Heart left ventricle (tissue), 16 donors: Measurements from ENCODE around the gene UROC1. TPM values are rescaled to one million over a fixed set of nuclear protein-coding genes. Genes with fewer than 3 reads are reported as not detected.

Source experiments
- ATAC-seq, 4 donors: fragments of 200-7000 bp; cut with Tn5 transposase; one replicate each; pipeline ENCODE4 v1.9.1; 2020 to 2022; ENCODE audit warnings: moderate library complexity in 4 of 4, mild to moderate bottlenecking in 3 of 4, moderate number of reproducible peaks in 1 of 4
- DNase-seq, 5 donors: peaks; one replicate each; pipeline ENCODE4 v3.0.0-alpha.2; 2020
- H3K27ac ChIP-seq, 12 donors: fragments of 200-600 bp; sonication (generic) in 4 of 12; one replicate each; pipeline versions ENCODE4 v1.5.0 to v1.8.0; 2016 to 2022; ENCODE audit warnings: mild to moderate bottlenecking in 2 of 12
- H3K27me3 ChIP-seq, 9 donors: fragments of 200-600 bp; sonication (generic) in 2 of 9; one replicate each; pipeline versions ENCODE4 v1.5.1 to v1.8.0; 2016 to 2022; ENCODE audit warnings: mild to moderate bottlenecking in 3 of 9
- H3K36me3 ChIP-seq, 9 donors: fragments of 200-600 bp; sonication (generic) in 2 of 9; one replicate each; pipeline versions ENCODE4 v1.5.0 to v1.8.0; 2018 to 2022; ENCODE audit warnings: mild to moderate bottlenecking in 2 of 9
- H3K4me1 ChIP-seq, 12 donors: fragments of 200-600 bp; sonication (generic) in 4 of 12; one replicate each; pipeline versions ENCODE4 v1.5.0 to v1.8.0; 2016 to 2022; ENCODE audit warnings: mild to moderate bottlenecking in 3 of 12
- H3K4me3 ChIP-seq, 12 donors: fragments of 200-600 bp; sonication (generic) in 4 of 12; one replicate each; pipeline versions ENCODE4 v1.5.0 to v1.8.0; 2017 to 2022; ENCODE audit warnings: mild to moderate bottlenecking in 9 of 12, moderate library complexity in 4 of 12
- H3K9me3 ChIP-seq, 12 donors: fragments of 200-600 bp; sonication (generic) in 4 of 12; one replicate each; pipeline versions ENCODE4 v1.5.0 to v1.8.0; 2016 to 2022; ENCODE audit warnings: mild to moderate bottlenecking in 1 of 12
- POLR2A ChIP-seq, 2 donors: fragments of 450-650 bp; IDR thresholded peaks; one replicate each; pipeline ENCODE4 v1.6.1; 2017; ENCODE audit warnings: antibody characterized with exemption in 2 of 2, mild to moderate bottlenecking in 2 of 2, moderate library complexity in 2 of 2
- WGBS, 4 donors: extraction: QIAGEN DNeasy Blood & Tissue Kit in 2 of 4; methylation state at CpG; one replicate each; pipeline versions ENCODE4 v1.1.5 to v1.1.7; 2013 to 2018; 5-methylcytosine and 5-hydroxymethylcytosine counted together
- intact Hi-C, 10 donors: fragments of 100-400 bp; cut with DNase I; formaldehyde crosslinking; loops; one replicate each; pipeline versions ENCODE4 v1.11.1 to v1.14.2; 2022
- polyA plus RNA-seq, 2 donors: library from polyadenylated mRNA; stranded (reverse); fragments of 200-250 nt; gene quantifications; one replicate each; pipeline ENCODE4 v1.2.3, GENCODE V29; 2013
- total RNA-seq, 9 donors: library from RNA; depleted of rRNA in 2 of 9; stranded (reverse); fragments of >200 nt in 2 of 9; fragmentation: NEBNext Ultra II Directional in 3 of 9; extraction: Animal tissue kit (Norgen Biotek cat#: 25700) in 3 of 9; gene quantifications; one replicate each; pipeline versions ENCODE4 v1.1.0 to v1.2.4, GENCODE V29; 2016 to 2023
- TF ChIP-seq, protein P1 (sequence below), 12 donors: fragments of 200-600 bp; sonication (generic) in 4 of 12; IDR thresholded peaks; one replicate each; pipeline versions ENCODE4 v1.5.0 to v1.8.0; 2018 to 2022; ENCODE audit warnings: antibody characterized with exemption in 12 of 12, mild to moderate bottlenecking in 5 of 12
- donor health status: ischemic (EF 13 %, LVEDD 7.1; RV severe dilation, severe dysfunction).
- donor health status: healthy with polysubstance abuse.
- donor health status: DM: no; HTN: yes; CAD: no.
- donor health status: DM: no; HTN: no; CAD: no.
- donor health status: ischemic (EF 25% LVEDD 6.9; RV normal size, moderate dysfunction).
- donor health status: ischemic (EF 25% LVEDD 5.7; RV mildly dilated, moderate dysfunction).
- donor health status: healthy.
- donor health status: DM: yes; HTN: yes; CAD: no.
- donor health status: ischemic (EF 35%, LVEDD 5.7; RV mildly dilated, moderate dysfunction).
- donor health status: nonischemic (EF 11% LVEDD 7.7; RV severe dilation, severe dysfunction).
- donor health status: DM: yes; HTN: yes; CAD: no.
- donor health status: PGD.
- donor health status: ischemic (EF 29% LVEDD 5.4; RV normal size, mild dysfunction).
- donor health status: nonischemic (EF 23%, LVEDD 6.1; RV moderate dilation, normal function).

Gene UROC1
- total and polyA plus RNA-seq, 11 donors: not detected

DNA sequence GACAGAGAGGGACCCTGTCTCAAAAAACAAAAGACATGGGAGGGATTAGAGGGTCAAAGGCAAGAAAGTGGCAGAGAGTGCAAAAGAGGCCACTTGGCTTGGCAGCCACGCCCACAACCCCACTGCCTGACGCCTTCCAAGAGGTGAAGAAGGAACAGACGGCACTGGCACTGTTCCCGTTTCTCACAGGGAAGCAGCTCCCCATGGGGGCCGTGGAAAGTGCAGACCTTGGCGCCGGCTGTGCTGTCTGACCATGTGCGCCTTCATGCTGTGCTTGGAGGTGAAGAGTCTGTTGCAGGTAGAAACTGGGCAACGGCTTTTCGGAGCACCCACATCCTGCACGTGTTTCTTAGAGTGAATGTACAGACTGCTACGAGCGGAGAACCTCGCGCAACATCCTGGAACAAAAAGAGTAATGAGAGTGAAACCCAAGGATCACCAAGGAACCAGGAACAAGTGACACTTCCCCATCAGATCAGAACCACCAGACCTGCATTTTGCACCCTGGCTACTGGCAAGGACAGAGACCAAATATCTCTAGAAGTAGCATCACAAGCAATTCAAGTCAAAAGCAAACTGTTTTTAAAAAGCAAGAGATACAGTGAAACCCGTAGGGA, 51.5 kb downstream of the UROC1 start:
- ATAC-seq (no peak), DNase-seq (peak in 3 of 5 donors; percentile 26 to 59 (median 54))
- H3K27me3 ChIP-seq: no peaks in the 10 kb centered on the region
- H3K4me3 ChIP-seq: no peak overlapping the region
- H3K27ac ChIP-seq: peak overlapping the region in 1 of 12 donors; percentile 38
- H3K4me1 ChIP-seq: peaks cover 0 to 62% (median 19%) of the 10 kb centered on the region in 12 donors
- H3K36me3 ChIP-seq: peaks cover 0 to 100% (median 100%) of the 10 kb centered on the region in 9 donors
- no peaks in the 10 kb centered on the region for H3K9me3 ChIP-seq
- TF ChIP-seq, protein P1, sequence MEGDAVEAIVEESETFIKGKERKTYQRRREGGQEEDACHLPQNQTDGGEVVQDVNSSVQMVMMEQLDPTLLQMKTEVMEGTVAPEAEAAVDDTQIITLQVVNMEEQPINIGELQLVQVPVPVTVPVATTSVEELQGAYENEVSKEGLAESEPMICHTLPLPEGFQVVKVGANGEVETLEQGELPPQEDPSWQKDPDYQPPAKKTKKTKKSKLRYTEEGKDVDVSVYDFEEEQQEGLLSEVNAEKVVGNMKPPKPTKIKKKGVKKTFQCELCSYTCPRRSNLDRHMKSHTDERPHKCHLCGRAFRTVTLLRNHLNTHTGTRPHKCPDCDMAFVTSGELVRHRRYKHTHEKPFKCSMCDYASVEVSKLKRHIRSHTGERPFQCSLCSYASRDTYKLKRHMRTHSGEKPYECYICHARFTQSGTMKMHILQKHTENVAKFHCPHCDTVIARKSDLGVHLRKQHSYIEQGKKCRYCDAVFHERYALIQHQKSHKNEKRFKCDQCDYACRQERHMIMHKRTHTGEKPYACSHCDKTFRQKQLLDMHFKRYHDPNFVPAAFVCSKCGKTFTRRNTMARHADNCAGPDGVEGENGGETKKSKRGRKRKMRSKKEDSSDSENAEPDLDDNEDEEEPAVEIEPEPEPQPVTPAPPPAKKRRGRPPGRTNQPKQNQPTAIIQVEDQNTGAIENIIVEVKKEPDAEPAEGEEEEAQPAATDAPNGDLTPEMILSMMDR (IDR thresholded peaks at IDR 0.05): no peak
- no peak for TF ChIP-seq POLR2A (IDR thresholded peaks at IDR 0.05)
- intact Hi-C loops: loop anchor here in 1 of 10 donors (10.0 kb wide), 1 partner anchor 71 kb away; the partner anchor contains the start of gene CFAP100
- 68 to 84% (median 73%) methylated on average over 16 of the region's 16 CpGs for WGBS, 4 donors

DNA sequence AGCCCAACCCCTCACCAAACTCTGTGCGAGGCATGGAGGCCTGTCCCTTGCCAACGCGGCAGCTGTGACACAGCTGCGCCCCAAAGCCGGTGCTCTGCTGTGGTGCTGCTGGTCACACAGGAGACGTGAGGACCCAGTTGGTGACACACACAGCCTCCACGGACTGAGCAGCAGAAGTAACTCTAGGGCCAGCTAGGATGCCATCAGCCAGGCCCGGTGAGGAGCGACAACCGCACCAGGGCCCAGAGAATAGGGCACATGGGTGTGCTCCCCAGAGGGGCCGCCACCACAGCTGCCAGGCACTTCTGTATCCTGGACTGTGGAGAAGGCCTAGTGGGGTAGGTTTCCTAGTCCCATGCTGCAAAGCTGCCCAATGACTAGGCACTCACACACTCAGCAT, 52.6 kb downstream of the UROC1 start:
- Histone ChIP-seq H3K4me3 (no peak overlapping the region), H3K27me3 (no peaks in the 10 kb centered on the region), H3K36me3 (peaks cover 0 to 100% (median 100%) of the 10 kb centered on the region in 9 donors), H3K27ac (peak overlapping the region in 1 of 12 donors; percentile 20), H3K4me1 (peaks cover 0 to 56% (median 18%) of the 10 kb centered on the region in 12 donors), H3K9me3 (no peaks in the 10 kb centered on the region)
- TF ChIP-seq, protein P1 (IDR thresholded peaks at IDR 0.05): no peak
- no peak for TF ChIP-seq POLR2A (IDR thresholded peaks at IDR 0.05)
- no peak for ATAC-seq
- peak in 1 of 5 donors; percentile 12 for DNase-seq
- intact Hi-C loops: loop anchor here in 1 of 10 donors (10.0 kb wide), 1 partner anchor 70 kb away; the partner anchor contains the start of gene CFAP100
- 92 to 100% (median 92%) methylated on average over 5 to 11 of the region's 11 CpGs; no CpG with 5 or more reads in 1 of the 4 donors for WGBS, 4 donors

DNA sequence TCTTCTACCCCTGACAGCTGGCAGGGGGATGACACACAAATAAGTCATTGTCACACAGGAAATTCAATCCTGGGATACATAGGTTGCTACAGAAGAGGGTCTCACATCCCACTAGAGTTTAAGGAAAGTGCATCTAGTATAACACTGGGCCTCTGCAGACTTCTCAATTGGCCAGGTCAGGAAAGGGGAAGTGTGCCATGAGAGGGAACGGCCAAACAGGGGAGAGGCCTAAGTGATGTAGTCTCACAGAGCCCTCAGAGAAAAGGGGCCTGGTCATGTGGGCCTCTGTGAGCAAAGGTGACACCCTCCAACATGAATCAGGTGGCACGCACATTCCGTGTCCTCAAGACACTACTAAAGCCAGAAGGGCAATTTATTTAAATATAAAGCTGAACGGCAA, 53.1 kb downstream of the UROC1 start:
- WGBS, 4 donors: 68 to 73% (median 70%) methylated on average over 4 of the region's 4 CpGs
- TF ChIP-seq, protein P1 (IDR thresholded peaks at IDR 0.05): no peak
- no peak for TF ChIP-seq POLR2A (IDR thresholded peaks at IDR 0.05)
- Histone ChIP-seq H3K9me3 (no peaks in the 10 kb centered on the region), H3K27me3 (no peaks in the 10 kb centered on the region), H3K36me3 (peaks cover 0 to 100% (median 100%) of the 10 kb centered on the region in 9 donors), H3K27ac (no peak overlapping the region), H3K4me1 (peaks cover 0 to 50% (median 16%) of the 10 kb centered on the region in 12 donors), H3K4me3 (no peak overlapping the region)
- intact Hi-C loops: loop anchor here in 1 of 10 donors (10.0 kb wide), 1 partner anchor 70 kb away; the partner anchor contains the start of gene CFAP100
- ATAC-seq (no peak), DNase-seq (peak in 1 of 5 donors; percentile 15)

DNA sequence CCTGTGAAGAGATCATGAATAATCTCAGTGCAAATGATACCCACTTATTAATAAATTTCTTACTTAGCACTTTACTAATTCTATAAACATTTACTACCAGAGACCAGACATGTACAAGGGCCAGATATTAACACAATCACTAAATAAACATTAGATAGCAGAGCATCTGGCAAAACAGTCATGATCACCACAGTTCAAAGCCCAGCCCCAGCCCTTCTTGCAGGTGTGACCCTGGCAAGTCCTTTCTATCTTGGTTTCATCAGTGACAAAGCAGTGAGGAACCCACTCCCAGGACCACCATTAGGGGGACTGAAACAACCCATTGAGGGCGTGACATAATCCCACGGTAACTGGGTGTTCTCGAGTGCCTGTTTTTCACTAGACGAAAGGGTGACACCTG, 53.5 kb downstream of the UROC1 start:
- 88 to 92% (median 89%) methylated on average over 4 of the region's 4 CpGs for WGBS, 4 donors
- peaks cover 0 to 46% (median 14%) of the 10 kb centered on the region in 12 donors for H3K4me1 ChIP-seq
- TF ChIP-seq, protein P1 (IDR thresholded peaks at IDR 0.05): no peak
- TF ChIP-seq POLR2A (IDR thresholded peaks at IDR 0.05): no peak
- no peaks in the 10 kb centered on the region for H3K27me3 ChIP-seq
- H3K4me3 ChIP-seq: no peak overlapping the region
- intact Hi-C loops: loop anchor here in 1 of 10 donors (10.0 kb wide), 1 partner anchor 69 kb away; the partner anchor contains the start of gene CFAP100
- no peaks in the 10 kb centered on the region for H3K9me3 ChIP-seq
- DNase-seq: peak in 1 of 5 donors; percentile 4
- no peak overlapping the region for H3K27ac ChIP-seq
- no peak for ATAC-seq
- peaks cover 0 to 100% (median 100%) of the 10 kb centered on the region in 9 donors for H3K36me3 ChIP-seq
